Stimulated activated CD4-positive, alpha-beta T cell treated with anti-CD3 and anti-CD28 coated beads, Interleukin-2, amount 100 ng/mL, for 24 hours (primary cell): Measurements from ENCODE around the gene PRKCD.

Experiments
- DNase-seq, 2 donors: peaks; one replicate each; pipeline ENCODE4 v3.0.0-alpha.2; 2020

Gene PRKCD

GRCh38 chr3:53160660-53161449, at the start of gene PRKCD:
Gene PRKCD (plus strand): TSS chr3:53161209. CDS start chr3:53178423, 17,214 bp downstream.
- DNase-seq, result peak; percentile 76 to 80

- no peak for DNase-seq
Measured at GRCh38 chr3:53111822-53112221, 49.2 kb upstream of the PRKCD start.

- no peak for DNase-seq
Measured at GRCh38 chr3:53113293-53114010, 47.6 kb upstream of the PRKCD start.

GRCh38 chr3:53114011-53114400, 47.0 kb upstream of the PRKCD start:
- DNase-seq, result peak; percentile 80 to 86

- DNase-seq, result peak in 1 of 2 donors; percentile 13
Measured at GRCh38 chr3:53114412-53115074, 46.5 kb upstream of the PRKCD start.

- no peak for DNase-seq
Measured at GRCh38 chr3:53116956-53117355, 44.1 kb upstream of the PRKCD start.

- DNase-seq, result no peak
Measured at GRCh38 chr3:53120336-53120735, 40.7 kb upstream of the PRKCD start.

GRCh38 chr3:53122255-53122932, 38.6 kb upstream of the PRKCD start:
- DNase-seq, result no peak

- no peak for DNase-seq
Measured at GRCh38 chr3:53122933-53123305, 38.1 kb upstream of the PRKCD start.

GRCh38 chr3:53123510-53123909, 37.5 kb upstream of the PRKCD start:
- no peak for DNase-seq

- no peak for DNase-seq
Measured at GRCh38 chr3:53123953-53124352, 37.1 kb upstream of the PRKCD start.

GRCh38 chr3:53126601-53127000, 34.4 kb upstream of the PRKCD start:
- no peak for DNase-seq

- DNase-seq, result no peak
Measured at GRCh38 chr3:53129344-53129743, 31.7 kb upstream of the PRKCD start.

- DNase-seq, result peak; percentile 98 to 99
Measured at GRCh38 chr3:53130179-53131061, 30.6 kb upstream of the PRKCD start, which contains the start of gene RFT1. Gene RFT1 (minus strand): TSS chr3:53130435. CDS start chr3:53130400, 35 bp downstream.

- DNase-seq, result no peak
Measured at GRCh38 chr3:53131096-53131495, 29.9 kb upstream of the PRKCD start.

- DNase-seq, result no peak
Measured at GRCh38 chr3:53132347-53132746, 28.7 kb upstream of the PRKCD start.

GRCh38 chr3:53134631-53135232, 26.3 kb upstream of the PRKCD start:
- DNase-seq, result peak; percentile 65 to 73

- no peak for DNase-seq
Measured at GRCh38 chr3:53137221-53137620, 23.8 kb upstream of the PRKCD start.

- no peak for DNase-seq
Measured at GRCh38 chr3:53137835-53138446, 23.1 kb upstream of the PRKCD start.

GRCh38 chr3:53139906-53140846, 20.8 kb upstream of the PRKCD start:
- DNase-seq, result no peak
